UCSD-AML1 (cell line): Measurements from ENCODE around the gene SLC39A11.
"Not testable (repeated sequence)": the region's sequence is repeated elsewhere in the genome, so short reads cannot be mapped to it uniquely, and the experiment has no call there.

Experiments used
- DNase-seq: peaks from one replicate; lab custom pipeline; 2025; ENCODE audit not compliant: unreplicated experiment; lab: John Stamatoyannopoulos, UW

The SLC39A11 gene

DNA sequence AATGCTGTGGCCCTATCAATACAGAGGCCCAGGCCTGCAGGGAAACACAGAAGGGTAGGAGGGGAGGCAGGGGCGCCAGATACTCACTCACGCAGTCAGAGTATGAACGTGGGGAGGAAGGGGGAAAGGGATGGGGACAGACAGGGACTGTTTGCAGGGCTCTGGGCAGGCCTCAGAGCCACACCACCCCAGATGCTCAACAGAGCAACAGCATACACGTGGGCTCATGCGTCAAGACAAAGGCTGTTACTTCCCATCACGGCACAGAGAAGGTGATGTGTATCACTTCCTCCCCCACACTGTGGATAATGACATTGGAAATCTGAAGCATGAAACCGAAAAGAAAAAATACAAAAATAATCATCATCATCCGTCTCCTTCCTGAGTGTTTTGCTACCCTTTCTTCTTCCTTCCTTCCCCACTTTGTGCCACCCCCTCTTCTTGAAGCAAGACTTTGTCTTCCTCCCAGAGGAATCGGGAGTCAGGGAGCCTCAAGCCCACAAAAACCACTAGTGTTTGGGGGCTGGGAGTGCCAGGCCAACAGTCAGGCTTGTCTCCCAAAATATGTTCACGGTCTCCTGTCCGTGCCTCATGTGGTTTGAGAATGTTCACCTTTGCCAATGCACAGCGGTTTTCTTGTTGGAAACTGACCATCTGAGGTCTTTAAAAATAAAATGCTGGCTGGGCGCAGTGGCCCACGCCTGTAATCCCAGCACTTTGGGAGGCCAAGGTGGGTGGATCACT, 20.1 kb downstream of the SLC39A11 start:
- DNase-seq: peak; percentile 61

DNA sequence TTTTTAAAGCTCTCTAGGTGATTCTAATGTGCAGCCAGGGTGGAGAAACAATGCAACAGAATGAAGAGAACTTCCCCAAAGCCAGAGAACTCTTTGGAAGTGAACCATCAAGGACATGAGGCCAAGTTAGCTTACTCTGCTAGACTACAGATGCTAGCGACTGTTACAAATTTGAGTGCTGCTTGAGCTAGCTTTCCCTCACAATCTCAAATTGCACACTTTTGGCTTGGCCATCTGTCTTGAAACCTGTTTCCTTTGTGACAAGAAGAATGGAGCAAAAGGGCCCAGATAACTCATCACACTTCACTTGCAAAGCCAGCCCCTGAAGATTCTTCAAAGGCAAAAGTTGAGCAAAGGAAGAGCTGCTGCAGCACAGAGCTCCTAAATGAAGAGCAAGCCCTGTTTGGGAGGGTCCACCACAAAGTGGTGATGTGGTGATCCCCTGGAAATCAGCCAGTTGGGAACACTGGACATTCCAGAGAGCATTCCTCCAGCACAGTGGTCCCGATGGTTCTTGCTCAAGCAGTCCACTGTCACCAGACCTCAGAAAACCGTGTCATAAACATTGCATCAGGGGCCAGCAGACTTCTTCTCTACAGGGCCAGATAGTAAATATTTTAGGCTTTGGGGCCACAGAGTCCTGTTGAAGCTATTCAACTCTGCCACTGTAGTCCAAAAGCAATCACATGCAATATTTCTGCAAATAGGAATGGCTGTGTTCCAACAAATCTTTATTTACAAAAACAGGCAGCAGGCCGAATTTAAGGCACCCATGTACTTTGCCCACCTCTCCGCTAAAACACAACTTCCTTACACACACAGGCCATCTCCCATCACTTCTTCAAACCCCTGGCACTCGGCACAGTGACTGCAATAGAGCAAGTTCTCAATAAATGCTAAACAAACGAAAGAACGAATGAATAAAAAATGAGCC, 21.2 kb downstream of the SLC39A11 start:
- DNase-seq: no peak

DNA sequence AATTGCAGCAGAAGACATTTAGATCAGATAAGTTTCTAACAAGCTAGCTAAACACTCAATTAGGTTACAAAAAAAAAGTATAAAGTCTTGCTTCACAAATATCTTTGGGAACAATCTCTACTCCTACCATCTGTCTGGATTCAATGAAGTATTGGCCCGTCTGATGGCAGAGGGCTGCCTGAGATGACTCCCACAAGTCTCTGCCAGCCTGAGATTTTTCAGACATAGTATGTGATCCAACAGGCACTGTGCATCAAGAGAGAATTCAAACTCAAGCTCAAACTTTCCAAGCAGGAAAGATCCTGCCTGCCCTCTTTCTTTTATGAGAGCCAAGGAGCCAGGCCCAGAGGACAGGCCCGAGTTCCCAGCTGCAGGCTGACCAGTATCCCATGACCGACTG, 22.6 kb downstream of the SLC39A11 start:
- DNase-seq: no peak

DNA sequence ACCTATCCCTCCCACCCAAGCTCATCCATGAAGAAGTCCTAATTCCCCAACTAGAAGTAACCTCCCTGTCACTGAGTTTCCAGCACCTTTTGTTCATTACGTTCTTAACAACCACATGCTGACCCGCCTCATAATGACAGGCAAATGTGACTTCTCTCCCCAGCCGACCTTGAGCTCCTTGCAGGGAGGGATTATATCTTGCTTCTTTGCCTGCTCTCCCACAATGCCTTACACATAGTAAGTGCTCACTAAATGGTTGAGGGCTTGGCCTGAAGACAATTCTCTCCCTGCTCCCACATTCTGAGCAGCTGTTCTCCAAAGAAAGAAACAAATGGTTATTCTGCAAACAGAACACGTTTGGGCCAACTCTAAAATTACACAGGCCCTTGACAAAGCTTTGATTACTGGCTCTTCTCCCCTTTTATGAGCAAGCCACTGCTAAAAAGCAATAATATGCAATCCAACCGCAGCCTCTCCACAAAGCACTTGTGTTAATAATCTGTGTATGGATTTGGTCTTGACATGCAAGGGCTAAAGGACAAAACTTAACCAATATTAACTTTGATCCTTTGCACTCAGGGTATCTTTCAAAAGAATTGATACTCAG, 23.2 kb downstream of the SLC39A11 start:
- DNase-seq: no peak

DNA sequence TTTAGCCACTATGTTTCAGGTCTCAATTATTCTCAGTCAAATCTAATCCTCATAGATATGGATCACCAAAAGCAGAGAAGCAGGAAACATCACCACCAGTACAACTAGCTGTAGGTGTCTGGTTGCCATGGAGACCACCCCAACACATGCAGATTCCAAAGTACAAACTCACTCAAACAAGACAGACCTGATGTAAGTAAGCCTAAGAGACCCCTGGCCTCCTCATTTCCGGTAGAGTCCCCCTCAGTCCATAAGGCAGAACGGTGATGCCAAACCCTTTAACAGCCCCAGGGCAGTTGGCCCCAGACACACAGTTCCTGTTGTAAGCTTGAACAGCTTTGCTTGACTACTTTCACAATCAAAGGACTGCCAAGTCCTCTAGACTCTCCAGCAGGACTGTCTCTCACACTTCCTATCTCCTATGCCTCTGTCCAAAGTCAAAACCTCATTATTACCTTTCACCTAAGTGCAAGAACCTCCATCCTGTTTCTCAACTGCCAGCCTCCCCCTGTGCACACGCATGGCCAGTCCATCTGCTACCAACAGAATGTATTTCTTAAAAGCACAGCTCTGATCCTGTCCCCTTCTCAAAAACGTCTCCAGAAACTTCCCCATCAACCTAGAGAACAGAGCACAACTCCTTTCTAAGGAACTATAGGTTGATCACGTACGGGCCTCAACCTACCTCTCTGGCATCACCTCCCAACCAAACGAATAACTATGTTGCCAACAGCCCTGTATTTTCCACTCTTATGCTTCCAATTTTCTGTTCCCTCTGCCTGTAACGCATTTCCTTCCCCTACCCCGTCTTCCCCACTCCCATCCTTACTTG, 23.9 kb downstream of the SLC39A11 start:
- no peak for DNase-seq

DNA sequence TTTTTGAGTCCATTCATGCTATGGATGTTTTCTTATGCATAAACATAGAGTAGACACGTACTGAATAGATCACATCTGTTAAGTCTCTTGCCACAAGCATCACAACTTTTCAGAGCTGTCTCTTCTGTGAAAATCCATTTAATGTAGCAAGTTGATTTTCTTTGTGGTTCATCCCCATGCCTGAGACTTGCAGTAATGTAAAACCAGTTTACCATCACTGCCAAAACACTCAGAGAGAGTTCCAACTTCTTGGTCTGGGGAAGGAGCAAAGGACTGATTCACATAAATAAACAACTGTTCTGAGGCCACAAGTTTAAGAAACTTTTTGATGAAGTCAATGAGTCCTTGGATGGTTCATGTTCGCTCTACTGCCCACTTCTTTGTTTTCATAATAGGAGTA, 24.8 kb downstream of the SLC39A11 start:
- not testable (repeated sequence) for DNase-seq

DNA sequence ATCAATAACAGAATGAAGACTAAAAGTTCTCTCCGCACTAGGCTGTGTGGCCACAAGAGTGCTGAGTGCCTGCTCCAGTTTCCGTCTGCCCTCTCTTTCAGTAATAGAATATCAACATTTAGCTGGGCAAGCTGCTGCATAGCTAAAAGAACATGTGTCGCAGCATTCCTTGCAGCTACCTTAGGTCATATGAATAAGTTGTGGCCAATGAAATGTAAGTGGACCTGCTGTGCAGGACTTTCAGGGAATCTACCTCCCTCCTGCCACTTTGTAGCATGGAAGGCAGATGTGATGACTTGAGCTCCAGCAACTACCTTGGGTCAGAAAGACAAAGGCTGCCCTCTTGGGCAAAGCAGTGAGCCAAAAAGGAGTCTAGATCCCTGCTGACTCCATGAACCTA, 25.4 kb downstream of the SLC39A11 start:
- DNase-seq: no peak

DNA sequence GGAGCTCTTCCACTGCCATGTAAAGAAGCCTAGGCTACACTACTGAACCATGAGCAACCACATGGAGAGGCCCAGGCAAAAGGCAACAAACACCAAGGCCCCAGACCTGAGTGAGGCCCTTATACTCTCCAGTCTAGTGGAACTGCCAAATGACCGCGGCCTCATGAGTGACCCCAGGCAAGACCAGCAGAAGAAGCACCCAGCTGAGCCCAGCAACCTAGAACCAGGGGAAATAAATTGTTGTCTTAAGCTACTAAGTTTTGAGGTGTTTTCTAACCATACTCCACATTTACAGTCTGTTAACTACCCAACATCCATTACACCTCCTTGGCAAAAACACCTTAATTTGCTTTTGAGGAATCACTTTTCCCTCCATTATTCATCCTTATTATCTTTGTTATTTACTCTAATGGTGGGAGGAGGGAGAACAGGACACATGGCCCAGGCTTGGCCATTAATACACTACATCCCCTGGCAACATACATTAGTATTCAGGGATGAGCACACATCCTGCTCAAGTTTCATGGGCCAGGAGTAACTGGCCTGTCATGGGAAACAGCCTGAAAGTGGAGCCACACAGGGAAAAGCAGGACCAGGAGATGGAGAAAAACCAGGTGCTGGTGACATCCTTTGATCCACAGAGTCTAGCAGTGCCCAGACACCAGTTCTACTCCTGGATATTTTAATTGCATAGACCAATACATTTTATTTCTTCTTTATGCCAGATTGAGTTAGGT, 26.2 kb downstream of the SLC39A11 start:
- DNase-seq: no peak

DNA sequence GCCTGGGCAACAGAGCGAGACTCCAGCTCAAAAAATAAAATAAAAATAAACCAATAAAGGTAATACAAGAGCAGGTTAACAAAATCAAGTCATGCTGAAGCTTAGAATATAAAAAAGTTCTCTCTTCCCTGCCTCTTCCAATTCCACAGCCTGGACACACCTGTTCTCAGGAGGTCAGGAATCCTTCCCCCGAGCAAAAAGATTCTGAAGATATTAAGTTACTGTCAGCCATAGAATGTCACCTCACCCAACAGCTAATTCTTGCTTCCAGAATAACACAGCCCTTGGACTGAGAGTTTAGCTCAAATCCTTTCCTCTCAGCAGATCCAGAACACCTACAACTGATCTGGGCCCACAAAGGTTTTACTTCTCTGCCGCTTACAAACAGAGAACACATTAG, 27.1 kb downstream of the SLC39A11 start:
- DNase-seq: no peak

DNA sequence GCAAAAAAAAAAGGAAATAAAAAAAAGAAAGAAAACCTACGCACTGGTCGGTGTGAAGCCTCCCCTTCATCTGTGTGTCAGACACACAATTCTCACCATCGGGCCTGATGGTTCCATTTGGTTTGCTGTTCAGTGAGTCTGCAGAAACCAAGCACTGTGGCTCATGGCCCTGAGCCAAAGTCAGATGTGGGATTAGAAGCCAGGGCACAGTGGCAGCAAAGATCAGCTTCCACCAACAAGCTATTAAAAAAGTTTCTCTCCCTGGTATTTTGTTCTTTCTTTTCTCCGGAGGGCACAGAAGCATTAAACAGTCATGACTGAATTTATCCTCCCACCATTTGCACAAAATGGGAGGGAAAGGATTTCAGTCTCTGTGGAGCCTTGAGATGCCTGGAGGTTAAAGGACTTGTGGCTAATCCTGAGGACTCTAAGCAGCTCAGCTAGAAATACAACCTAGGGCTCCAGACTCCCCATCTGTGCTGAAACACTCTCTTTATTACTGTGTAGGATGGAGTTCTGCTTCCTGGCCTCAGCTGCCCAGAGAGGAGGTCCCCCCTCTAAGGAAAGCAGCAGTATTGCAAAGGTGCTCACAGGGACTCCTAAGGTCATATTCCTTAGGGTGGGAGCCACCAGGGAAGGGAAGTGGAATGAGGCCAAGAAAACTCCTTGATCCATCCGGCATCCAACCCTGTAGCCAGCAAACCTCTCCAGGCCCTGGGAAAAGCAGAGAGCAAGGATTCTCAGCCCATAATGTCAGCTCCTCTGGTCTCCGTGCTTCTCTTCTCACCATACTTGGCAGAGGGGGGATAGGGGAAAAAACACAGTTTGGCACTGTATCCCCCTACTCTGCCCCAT, 28.2 kb downstream of the SLC39A11 start:
- DNase-seq: peak; percentile 20

DNA sequence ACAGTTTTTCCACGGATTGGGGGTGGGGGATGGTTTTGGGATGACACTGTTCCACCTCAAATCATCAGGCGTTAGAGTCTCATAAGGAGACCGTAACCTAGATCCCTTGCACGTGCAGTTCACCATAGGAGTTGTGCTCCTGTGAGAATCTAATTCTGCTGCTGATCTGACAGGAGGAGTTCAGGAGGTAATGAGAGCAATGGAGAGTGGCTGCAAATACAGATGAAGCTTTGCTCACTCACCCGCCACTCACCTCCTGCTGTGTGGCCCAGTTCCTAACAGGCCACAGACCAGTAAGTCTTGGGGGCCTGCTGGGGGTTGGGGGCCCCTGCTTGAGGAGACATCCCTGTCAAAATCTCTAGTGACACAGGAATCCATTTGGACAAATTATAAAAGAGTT, 29.8 kb downstream of the SLC39A11 start:
- DNase-seq: no peak

DNA sequence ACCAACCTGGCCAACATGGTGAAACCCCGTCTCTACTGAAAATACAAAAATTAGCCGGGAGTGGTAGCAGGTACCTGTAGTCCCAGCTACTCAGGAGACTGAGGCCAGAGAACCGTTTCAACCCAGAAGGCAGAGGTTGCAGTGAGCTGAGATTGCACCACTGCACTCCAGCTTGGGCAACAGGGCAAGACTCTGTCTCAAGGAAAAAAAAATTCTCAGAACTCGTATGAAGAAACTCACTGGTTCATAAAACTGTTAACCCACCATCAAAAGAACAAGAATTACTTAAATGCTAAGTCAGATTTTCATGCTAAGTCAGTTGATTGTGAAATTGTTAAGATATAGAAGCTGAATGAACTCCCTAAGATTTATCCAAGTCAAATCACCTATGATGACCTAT, 31.3 kb downstream of the SLC39A11 start:
- DNase-seq: no peak

DNA sequence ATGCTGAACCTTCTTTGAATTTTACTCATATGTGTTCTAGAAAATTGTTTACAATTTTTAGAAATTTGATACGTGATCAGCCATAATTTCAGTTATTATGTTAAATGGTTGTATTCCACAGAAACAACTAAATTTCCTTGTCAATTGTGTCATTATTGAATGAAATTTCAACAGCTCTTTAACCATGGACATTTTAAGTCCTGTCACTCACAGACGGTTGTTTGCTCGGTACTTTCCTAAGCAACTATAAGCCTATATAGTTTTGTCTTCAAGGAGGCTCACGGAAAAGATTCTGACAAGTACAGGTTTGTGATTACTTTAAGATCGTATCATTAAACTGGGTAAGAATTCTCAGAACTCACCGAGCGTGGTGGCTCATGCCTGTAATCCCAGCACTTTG, 31.8 kb downstream of the SLC39A11 start:
- DNase-seq: no peak

DNA sequence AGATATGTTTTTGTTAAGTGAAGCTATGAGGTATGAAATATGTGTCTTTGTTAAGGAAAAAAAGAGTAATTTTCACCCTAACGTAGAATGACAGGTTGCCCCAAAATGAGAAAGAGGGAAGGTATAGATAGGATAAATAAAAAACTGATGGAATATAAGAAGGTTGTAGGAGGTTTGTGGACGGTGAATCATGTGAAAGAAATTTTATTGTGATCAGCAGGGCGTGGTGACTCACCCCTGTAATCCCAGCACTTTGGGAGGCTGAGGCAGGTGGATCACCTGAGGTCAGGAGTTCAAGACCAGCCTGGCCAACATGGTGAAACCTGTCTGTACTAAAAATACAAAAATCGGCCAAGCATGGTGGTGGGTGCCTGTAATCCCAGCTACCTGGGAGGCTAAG, 32.8 kb downstream of the SLC39A11 start:
- DNase-seq: not testable (repeated sequence)

DNA sequence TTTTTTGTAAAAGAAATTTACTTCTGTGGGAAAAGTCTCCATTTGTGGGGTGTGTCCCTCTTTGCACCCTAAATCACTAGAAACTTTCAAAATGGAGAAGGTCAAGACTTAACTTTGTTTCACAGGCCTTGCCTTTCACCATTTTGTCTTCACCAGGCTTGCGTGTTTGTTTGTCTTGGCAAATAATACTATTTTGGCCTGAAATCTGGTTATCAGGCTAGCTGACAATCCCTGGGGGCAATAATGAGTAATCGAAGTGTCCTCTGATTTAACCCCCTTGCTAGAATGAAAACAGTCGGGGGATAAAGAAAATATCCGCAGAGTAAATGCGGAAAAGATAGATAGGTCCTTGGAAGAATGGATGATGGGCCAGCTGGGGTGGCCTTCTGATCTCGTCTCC, 34.5 kb downstream of the SLC39A11 start:
- no peak for DNase-seq

DNA sequence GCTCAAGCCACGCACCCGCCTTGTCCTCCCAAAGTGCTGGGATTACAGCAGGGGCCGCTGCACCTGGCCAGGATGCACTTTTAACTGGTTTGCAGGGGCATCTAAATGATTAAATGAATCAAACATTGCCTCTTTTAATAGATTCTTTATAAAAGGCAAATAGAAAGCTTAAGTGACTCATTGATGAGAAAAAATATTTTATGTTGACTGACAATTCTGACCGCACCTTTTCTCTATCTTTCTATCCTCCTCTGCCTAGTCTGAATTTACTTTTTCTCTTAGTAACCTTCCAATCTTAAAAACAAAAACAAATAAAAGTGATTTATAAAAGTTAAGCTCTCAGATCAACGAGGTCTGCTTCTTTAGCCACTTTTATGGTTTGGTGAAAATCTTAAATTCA, 35.3 kb downstream of the SLC39A11 start:
- no peak for DNase-seq

DNA sequence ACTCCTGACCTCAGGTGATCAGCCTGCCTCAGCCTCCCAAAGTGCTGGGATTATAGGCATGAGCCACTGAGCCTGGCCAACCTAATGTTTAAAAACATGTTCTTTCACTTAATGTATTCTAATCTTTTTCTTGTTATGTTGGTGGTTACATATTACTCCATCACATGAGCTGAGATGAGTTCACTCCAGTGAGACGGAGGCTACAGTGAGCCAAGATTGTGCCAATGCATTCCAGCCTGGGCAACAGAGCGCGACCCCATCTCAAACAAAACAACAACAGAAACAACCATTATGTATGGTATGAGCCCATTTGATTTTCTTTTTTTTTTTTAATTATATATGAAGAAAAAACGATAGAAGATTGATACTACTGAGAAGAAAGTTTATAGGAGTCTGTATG, 39.6 kb downstream of the SLC39A11 start:
- DNase-seq: no peak

DNA sequence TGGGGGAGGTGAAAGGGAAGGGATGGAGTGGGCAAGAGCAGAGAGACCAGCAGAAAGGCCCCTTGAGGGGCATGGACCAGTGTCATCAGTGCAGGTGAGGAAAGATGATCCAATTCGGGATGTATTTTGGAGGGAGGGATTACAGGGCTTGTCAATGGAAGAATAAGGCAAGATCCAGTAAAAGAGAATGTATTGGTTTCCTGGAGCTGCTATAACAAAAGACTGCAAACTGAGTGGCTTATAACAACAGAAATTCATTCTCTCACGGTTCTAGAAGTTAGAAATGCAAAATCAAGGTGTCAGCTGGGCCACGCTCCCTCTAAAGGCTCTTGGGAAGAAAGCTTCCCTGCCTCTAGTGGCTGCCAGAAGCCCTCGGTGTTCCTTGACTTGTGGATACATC, 41.7 kb downstream of the SLC39A11 start:
- DNase-seq: no peak

DNA sequence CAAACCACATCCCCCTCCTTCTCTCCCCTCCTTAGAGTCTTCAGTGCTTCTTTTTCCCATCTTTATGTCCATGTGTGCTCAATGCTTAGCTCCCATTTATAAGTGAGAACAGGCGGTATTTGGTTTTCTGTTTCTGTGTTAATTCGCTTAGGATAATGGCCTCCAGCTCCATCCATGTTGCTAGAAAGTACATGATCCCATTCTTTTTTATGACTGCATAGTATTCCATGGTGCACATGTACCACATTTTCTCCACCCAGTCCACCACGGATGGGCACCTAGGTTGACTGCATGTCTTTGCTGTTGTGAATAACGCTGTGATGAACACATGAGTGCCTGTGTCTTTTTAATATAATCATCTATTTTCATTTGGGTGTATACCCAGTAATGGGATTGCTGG, 44.3 kb downstream of the SLC39A11 start:
- DNase-seq: no peak
